ENCODE data around the gene PPP1R16B. TPM values are rescaled to one million over a fixed set of nuclear protein-coding genes. Genes with fewer than 3 reads are reported as not detected.

Gene PPP1R16B
- total and polyA plus RNA-seq, 2 of the 8 experiments (the other 6 are each of a cell fraction or from before 2014, with no cell fraction given), result 2.6 to 8.9 TPM

DNA sequence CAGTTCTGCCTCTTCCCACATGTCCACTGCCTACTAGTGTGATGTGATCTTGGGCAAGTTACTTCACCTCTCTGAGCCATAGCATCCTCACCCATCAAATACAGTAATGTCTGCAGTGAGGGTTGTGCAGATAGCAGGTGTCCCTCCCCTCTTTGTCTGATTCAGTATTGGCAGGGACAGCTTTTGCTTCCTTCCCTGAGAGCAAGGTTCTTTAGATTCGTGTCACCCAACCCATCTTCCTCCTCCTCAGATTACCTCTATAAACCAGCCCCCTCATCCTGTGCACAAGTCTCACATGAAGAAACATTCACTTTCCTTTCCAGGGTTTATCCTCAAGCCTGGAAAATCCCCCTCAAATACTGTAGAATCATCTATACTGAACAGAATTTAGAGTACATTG is 41.9 kb upstream of the PPP1R16B start (continued):
- TF ChIP-seq CTCF (IDR thresholded peaks at IDR 0.05; ENCODE audit: control extremely low read depth in 1 of 3, insufficient read depth in 1 of 3, low read depth in 1 of 3, low read length in 3 of 3), result no peak
- TF ChIP-seq BACH1 (IDR thresholded peaks at IDR 0.05; ENCODE audit: low read length), result no peak
- no peak for TF ChIP-seq RBBP5 (IDR thresholded peaks at IDR 0.05; ENCODE audit: borderline replicate concordance, low read depth, low read length)
- TF ChIP-seq NRF1 (IDR thresholded peaks at IDR 0.05; ENCODE audit: low read depth, low read length), result no peak
- TF ChIP-seq, protein P1, sequence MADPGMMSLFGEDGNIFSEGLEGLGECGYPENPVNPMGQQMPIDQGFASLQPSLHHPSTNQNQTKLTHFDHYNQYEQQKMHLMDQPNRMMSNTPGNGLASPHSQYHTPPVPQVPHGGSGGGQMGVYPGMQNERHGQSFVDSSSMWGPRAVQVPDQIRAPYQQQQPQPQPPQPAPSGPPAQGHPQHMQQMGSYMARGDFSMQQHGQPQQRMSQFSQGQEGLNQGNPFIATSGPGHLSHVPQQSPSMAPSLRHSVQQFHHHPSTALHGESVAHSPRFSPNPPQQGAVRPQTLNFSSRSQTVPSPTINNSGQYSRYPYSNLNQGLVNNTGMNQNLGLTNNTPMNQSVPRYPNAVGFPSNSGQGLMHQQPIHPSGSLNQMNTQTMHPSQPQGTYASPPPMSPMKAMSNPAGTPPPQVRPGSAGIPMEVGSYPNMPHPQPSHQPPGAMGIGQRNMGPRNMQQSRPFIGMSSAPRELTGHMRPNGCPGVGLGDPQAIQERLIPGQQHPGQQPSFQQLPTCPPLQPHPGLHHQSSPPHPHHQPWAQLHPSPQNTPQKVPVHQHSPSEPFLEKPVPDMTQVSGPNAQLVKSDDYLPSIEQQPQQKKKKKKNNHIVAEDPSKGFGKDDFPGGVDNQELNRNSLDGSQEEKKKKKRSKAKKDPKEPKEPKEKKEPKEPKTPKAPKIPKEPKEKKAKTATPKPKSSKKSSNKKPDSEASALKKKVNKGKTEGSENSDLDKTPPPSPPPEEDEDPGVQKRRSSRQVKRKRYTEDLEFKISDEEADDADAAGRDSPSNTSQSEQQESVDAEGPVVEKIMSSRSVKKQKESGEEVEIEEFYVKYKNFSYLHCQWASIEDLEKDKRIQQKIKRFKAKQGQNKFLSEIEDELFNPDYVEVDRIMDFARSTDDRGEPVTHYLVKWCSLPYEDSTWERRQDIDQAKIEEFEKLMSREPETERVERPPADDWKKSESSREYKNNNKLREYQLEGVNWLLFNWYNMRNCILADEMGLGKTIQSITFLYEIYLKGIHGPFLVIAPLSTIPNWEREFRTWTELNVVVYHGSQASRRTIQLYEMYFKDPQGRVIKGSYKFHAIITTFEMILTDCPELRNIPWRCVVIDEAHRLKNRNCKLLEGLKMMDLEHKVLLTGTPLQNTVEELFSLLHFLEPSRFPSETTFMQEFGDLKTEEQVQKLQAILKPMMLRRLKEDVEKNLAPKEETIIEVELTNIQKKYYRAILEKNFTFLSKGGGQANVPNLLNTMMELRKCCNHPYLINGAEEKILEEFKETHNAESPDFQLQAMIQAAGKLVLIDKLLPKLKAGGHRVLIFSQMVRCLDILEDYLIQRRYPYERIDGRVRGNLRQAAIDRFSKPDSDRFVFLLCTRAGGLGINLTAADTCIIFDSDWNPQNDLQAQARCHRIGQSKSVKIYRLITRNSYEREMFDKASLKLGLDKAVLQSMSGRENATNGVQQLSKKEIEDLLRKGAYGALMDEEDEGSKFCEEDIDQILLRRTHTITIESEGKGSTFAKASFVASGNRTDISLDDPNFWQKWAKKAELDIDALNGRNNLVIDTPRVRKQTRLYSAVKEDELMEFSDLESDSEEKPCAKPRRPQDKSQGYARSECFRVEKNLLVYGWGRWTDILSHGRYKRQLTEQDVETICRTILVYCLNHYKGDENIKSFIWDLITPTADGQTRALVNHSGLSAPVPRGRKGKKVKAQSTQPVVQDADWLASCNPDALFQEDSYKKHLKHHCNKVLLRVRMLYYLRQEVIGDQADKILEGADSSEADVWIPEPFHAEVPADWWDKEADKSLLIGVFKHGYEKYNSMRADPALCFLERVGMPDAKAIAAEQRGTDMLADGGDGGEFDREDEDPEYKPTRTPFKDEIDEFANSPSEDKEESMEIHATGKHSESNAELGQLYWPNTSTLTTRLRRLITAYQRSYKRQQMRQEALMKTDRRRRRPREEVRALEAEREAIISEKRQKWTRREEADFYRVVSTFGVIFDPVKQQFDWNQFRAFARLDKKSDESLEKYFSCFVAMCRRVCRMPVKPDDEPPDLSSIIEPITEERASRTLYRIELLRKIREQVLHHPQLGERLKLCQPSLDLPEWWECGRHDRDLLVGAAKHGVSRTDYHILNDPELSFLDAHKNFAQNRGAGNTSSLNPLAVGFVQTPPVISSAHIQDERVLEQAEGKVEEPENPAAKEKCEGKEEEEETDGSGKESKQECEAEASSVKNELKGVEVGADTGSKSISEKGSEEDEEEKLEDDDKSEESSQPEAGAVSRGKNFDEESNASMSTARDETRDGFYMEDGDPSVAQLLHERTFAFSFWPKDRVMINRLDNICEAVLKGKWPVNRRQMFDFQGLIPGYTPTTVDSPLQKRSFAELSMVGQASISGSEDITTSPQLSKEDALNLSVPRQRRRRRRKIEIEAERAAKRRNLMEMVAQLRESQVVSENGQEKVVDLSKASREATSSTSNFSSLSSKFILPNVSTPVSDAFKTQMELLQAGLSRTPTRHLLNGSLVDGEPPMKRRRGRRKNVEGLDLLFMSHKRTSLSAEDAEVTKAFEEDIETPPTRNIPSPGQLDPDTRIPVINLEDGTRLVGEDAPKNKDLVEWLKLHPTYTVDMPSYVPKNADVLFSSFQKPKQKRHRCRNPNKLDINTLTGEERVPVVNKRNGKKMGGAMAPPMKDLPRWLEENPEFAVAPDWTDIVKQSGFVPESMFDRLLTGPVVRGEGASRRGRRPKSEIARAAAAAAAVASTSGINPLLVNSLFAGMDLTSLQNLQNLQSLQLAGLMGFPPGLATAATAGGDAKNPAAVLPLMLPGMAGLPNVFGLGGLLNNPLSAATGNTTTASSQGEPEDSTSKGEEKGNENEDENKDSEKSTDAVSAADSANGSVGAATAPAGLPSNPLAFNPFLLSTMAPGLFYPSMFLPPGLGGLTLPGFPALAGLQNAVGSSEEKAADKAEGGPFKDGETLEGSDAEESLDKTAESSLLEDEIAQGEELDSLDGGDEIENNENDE (IDR thresholded peaks at IDR 0.05; ENCODE audit: insufficient replicate concordance, low read length), result no peak
- no peak for TF ChIP-seq SP4 (IDR thresholded peaks at IDR 0.05; ENCODE audit: low read length)
- no peak for TF ChIP-seq PHF8 (conservative IDR thresholded peaks at IDR 0.05; ENCODE audit: low read depth, low read length)
